Cardiac septum (tissue), 1 donor: ENCODE measurements around the gene HHIPL2. TPM values are rescaled to one million over a fixed set of nuclear protein-coding genes. Genes with fewer than 3 reads are reported as not detected.

Source experiments
- total RNA-seq: library from RNA; stranded (reverse); fragmentation: NEBNext Ultra II Directional; extraction: Animal tissue kit (Norgen Biotek cat#: 25700); gene quantifications from one replicate; pipeline ENCODE4 v1.2.1, GENCODE V29; 2021
- donor health status: DM: no; HTN: no; CAD: no.

The HHIPL2 gene
- total RNA-seq, 1 donor from 2014 or later = not detected

Other genes with a start within 250 kb of the HHIPL2 start
- 3.9 TPM for gene TAF1A, start 41.8 kb upstream of the HHIPL2 start, total RNA-seq
- 42.3 TPM for gene MIA3, start 70.0 kb upstream of the HHIPL2 start, total RNA-seq
- gene AIDA, start 164.4 kb upstream of the HHIPL2 start, total RNA-seq = 50.5 TPM
- 33.0 TPM for gene BROX, start 164.5 kb upstream of the HHIPL2 start, total RNA-seq
- gene FAM177B, start 189.1 kb upstream of the HHIPL2 start, total RNA-seq = not detected